GM12801 (cell line): ENCODE results near the gene LRRN4CL.

Experiments
- CTCF ChIP-seq: IDR thresholded peaks from one replicate; pipeline ENCODE4 v1.5.1; 2011; ENCODE audit warnings: control low read depth; ENCODE audit not compliant: insufficient read length; ENCODE audit errors: extremely low read depth

LRRN4CL gene

DNA sequence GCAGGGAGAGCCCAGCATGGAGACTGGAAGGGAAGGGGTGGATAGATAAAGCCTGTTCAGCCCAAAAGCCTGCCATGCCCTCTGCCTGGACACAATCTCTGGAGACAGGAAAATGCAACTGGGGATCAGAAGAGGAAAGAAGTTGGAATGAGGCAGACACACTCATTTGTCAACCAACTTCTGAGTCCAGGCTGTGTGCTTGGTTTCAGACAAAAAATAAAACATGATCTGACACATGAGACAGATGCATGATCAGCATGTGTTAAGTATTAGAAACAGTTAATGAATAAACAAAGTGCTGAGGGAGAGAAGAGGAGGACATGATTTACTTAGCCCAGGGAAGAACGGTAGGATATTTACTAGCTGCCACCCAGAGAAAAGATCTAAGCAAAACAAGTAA lies 839 bp downstream of the LRRN4CL start:
- TF ChIP-seq CTCF = no peak

DNA sequence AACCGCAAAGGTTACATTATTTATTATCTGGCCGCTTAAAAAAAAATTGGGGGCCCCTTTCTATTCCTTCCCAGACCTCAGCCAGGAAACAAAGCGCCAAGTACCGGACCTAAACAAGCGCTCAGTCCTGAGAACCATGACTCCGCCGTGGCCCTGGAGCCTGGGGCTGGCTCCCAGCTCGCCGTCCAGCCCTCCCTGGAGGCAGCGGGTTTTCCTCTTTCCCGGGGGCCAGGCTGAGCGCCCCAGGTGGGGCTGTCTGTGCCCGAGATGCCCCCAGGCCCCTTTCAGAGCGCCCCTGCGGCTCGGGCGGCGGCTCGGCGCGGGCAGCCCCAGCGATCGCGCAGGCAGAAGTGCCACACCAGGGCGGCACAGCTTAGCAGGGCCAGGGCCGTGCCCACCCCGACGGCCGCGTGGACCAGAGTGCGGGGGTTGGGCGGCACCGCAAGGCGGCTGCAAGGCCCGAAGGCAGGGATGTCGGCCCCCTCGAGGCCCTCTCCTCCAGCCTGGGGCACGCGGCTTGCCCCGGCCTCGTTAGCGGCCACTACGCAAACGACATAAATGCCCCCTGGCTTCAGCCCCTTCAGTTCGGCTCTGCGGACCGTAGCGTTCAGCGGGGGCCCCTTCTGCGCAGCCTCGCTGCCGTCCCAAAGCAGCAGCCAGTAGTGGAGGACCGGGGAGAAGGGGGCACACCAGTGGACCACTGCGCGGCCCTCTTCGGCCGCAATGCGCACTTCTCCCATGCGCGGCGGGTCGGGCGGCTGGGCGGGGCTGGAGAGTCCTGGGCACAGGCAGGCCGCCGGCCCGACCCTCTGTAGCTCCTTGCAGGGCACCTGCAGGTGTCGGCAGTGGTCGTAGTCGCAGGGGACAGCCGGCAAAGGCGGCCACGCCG lies 1.6 kb downstream of the LRRN4CL start:
- no peak for TF ChIP-seq CTCF

GRCh38 chr11:62682518-62682917 lies 6.8 kb downstream of the LRRN4CL start:
- TF ChIP-seq CTCF = no peak

DNA sequence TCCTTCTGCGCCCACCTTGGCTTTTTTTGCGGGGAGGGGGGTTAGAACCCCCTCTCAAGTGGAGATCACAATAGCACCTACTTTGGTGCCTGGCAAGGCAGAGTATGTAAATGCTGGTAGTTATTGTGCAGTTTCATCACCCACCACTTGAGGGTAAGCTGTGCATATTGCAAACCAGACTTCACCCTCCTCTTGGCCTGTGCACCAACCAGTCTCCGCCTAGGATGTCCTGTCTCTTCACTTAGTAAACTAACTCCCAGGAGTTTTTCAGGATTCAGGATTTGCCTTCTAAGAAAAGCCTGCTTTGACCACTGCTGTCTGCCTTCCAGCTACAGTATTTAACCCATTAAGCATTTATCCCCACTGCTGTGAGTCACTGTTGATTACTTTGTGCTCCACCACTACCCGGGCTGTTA lies 8.5 kb downstream of the LRRN4CL start:
- TF ChIP-seq CTCF = no peak

DNA sequence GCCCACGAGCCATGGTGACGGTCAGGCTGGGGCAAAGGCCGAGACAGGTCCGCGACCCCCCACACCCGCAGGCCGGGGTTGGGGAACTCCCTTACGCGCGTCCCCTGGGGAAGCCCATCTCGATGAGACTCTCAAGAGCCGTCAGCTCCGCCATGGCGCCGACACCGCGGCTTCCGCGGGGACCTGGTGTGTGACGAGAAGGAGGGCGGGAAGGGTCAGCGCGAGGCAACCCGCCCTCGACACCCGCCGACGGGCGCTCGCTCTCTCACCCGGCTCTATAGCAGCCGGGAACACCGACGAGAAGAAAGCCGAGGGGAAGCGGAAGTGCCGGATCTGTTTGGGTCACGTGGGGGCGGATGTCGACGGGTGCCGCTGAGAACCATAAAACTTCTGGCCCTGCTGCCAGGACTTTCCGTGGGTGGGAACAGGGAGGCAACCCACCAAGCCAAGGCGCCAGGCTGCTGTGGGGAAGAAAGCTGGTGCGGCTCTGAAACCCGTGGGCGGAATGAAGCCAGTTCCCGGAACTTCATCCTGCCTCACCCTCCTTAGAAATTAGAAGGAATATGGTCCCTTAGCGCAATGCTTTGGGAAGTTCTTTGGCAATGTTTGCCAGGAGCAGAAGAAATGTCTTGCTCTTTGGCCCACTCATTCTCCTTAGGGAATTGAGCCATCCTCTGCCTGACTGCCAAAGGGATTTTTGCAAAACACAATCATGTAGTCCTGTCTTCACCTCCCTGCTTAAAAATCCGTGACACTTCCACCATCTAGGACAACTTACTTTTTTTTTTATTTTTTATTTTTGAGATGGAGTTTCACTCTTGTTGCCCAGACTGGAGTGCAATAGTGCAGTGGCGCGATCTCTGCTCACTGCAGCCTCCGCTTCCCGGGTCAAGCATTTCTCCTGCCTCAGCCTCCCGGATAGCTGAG lies 10.3 kb downstream of the LRRN4CL start, which contains the start of gene UBXN1:
UBXN1 (minus strand) TSS at position 304 of the 927 bp plus-strand sequence; CDS start at position 154, 150 bp downstream.
- no peak for TF ChIP-seq CTCF

GRCh38 chr11:62678433-62678769 lies 10.9 kb downstream of the LRRN4CL start:
- TF ChIP-seq CTCF = no peak

DNA sequence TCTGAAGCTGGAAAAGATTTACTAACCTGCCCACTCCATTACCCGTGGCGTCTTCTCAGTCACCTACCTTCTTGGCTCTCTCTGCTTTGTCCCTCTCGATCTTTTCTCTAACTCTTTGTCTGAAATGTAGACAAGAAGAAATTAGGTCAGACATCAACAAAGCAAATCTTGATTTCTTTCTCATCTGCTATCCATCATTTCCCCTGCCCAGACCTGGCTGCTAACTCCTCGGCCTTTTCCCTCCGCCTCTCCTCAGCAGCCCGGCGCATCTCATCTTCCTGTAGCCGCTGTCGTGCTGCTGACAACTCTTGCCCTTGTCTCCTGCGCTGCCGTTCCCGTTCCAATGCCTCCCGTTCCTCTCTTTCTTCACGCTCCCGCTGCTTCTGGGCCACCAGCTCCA lies 11.6 kb downstream of the LRRN4CL start:
- TF ChIP-seq CTCF = no peak
